Measurements from ENCODE around the gene RIMS4.

RIMS4 gene

GRCh38 chr20:44754554-44754953 lies 55.8 kb downstream of the RIMS4 start:
- peaks cover 1% of the 10 kb centered on the region for H3K27me3 ChIP-seq (ENCODE audit: insufficient read depth, low read length, poor library complexity)
- no peak overlapping the region for H3K27ac ChIP-seq (ENCODE audit: low read length)
- no peaks in the 10 kb centered on the region for H3K9me3 ChIP-seq (ENCODE audit: insufficient read depth, low read length, severe bottlenecking)
- H3K79me2 ChIP-seq (ENCODE audit: insufficient read depth, low read length), result no peaks in the 10 kb centered on the region
- H2AFZ ChIP-seq (ENCODE audit: low read depth, low read length), result no peak overlapping the region
- DNase-seq (no peak), ATAC-seq (ENCODE audit: insufficient read depth, low read depth) (no peak)
- H3K4me3 ChIP-seq (ENCODE audit: low read depth in 1 of 2, low read length in 2 of 2), result no peak overlapping the region
- no peak overlapping the region for H3K4me2 ChIP-seq (ENCODE audit: insufficient read depth, low read length)
- peaks cover 4% of the 10 kb centered on the region; the same call in 1 of the 2 replicates for H4K20me1 ChIP-seq (ENCODE audit: insufficient read depth, low read length)
- H3K9ac ChIP-seq (ENCODE audit: low read depth, low read length), result no peak overlapping the region
- no peaks in the 10 kb centered on the region for H3K4me1 ChIP-seq (ENCODE audit: insufficient read depth, low read length)
- TF ChIP-seq CTCF (IDR thresholded peaks at IDR 0.05; ENCODE audit: borderline replicate concordance, extremely low read depth, low read length, poor library complexity, severe bottlenecking), result no peak
- TF ChIP-seq EZH2 (IDR thresholded peaks at IDR 0.05; ENCODE audit: borderline replicate concordance, low read depth, low read length, severe bottlenecking), result no peak
- no peaks in the 10 kb centered on the region for H3K36me3 ChIP-seq (ENCODE audit: insufficient read depth, low read length)

- Histone ChIP-seq H3K27ac (ENCODE audit: low read length) (no peak overlapping the region), H2AFZ (ENCODE audit: low read depth, low read length) (no peak overlapping the region), H3K9me3 (ENCODE audit: insufficient read depth, low read length, severe bottlenecking) (no peaks in the 10 kb centered on the region), H3K9ac (ENCODE audit: low read depth, low read length) (no peak overlapping the region), H3K4me2 (ENCODE audit: insufficient read depth, low read length) (no peak overlapping the region), H4K20me1 (ENCODE audit: insufficient read depth, low read length) (peaks cover 4% of the 10 kb centered on the region; the same call in 1 of the 2 replicates), H3K79me2 (ENCODE audit: insufficient read depth, low read length) (no peaks in the 10 kb centered on the region), H3K36me3 (ENCODE audit: insufficient read depth, low read length) (no peaks in the 10 kb centered on the region), H3K4me3 (ENCODE audit: low read depth in 1 of 2, low read length in 2 of 2) (no peak overlapping the region), H3K4me1 (ENCODE audit: insufficient read depth, low read length) (no peaks in the 10 kb centered on the region), H3K27me3 (ENCODE audit: insufficient read depth, low read length, poor library complexity) (peaks cover under 1% of the 10 kb centered on the region)
- DNase-seq, result no peak
- no peak for ATAC-seq (ENCODE audit: insufficient read depth, low read depth)
- TF ChIP-seq CTCF (IDR thresholded peaks at IDR 0.05; ENCODE audit: borderline replicate concordance, extremely low read depth, low read length, poor library complexity, severe bottlenecking) (no peak), EZH2 (IDR thresholded peaks at IDR 0.05; ENCODE audit: borderline replicate concordance, low read depth, low read length, severe bottlenecking) (no peak)
Measured at GRCh38 chr20:44752099-44752931, 58.0 kb downstream of the RIMS4 start.

GRCh38 chr20:44750081-44750805 lies 60.1 kb downstream of the RIMS4 start:
- no peaks in the 10 kb centered on the region for H3K4me1 ChIP-seq (ENCODE audit: insufficient read depth, low read length)

More at GRCh38 chr20:44750081-44750805, 60.1 kb downstream of the RIMS4 start:
- Histone ChIP-seq H3K4me3 (ENCODE audit: low read depth in 1 of 2, low read length in 2 of 2) (no peak overlapping the region), H3K27ac (ENCODE audit: low read length) (no peak overlapping the region), H4K20me1 (ENCODE audit: insufficient read depth, low read length) (no peaks in the 10 kb centered on the region; the same call in 1 of the 2 replicates), H3K36me3 (ENCODE audit: insufficient read depth, low read length) (no peaks in the 10 kb centered on the region), H3K4me2 (ENCODE audit: insufficient read depth, low read length) (no peak overlapping the region), H3K79me2 (ENCODE audit: insufficient read depth, low read length) (no peaks in the 10 kb centered on the region), H2AFZ (ENCODE audit: low read depth, low read length) (no peak overlapping the region), H3K9ac (ENCODE audit: low read depth, low read length) (no peak overlapping the region), H3K27me3 (ENCODE audit: insufficient read depth, low read length, poor library complexity) (peaks cover 19% of the 10 kb centered on the region), H3K9me3 (ENCODE audit: insufficient read depth, low read length, severe bottlenecking) (no peaks in the 10 kb centered on the region)
- no peak for ATAC-seq (ENCODE audit: insufficient read depth, low read depth)
- no peak for DNase-seq
- no peak for TF ChIP-seq EZH2 (IDR thresholded peaks at IDR 0.05; ENCODE audit: borderline replicate concordance, low read depth, low read length, severe bottlenecking)
- peak; percentile 26 for TF ChIP-seq CTCF (IDR thresholded peaks at IDR 0.05; ENCODE audit: borderline replicate concordance, extremely low read depth, low read length, poor library complexity, severe bottlenecking)

All from DND-41 (cell line).